WTC11 (cell line): ENCODE data around the gene OTUB2. TPM values are rescaled to one million over a fixed set of nuclear protein-coding genes. Genes with fewer than 3 reads are reported as not detected.

Experiments used
- ATAC-seq: fragments of 200-7000 bp; cut with Tn5 transposase; 2 replicates; pipeline ENCODE4 v1.10.0; 2021; ENCODE audit warnings: mild to moderate bottlenecking, moderate library complexity
- Bru-seq: library from RNA; stranded (reverse); fragments of 400-500 nt; gene quantifications from one replicate; lab custom pipeline; 2021; lab: Mats Ljungman, UMichigan
- CTCF ChIA-PET: fragments of 300-600 bp; sonication (Branson Sonifier 250); formaldehyde crosslinking; loops from one replicate; lab custom pipeline; 2021; ENCODE audit warnings: antibody characterized with exemption; lab: Charles Lee
- POLR2A ChIA-PET: fragments of 350-600 bp; sonication (Branson Sonifier 250); formaldehyde crosslinking; loops from one replicate; lab custom pipeline; 2021; ENCODE audit warnings: antibody characterized with exemption; lab: Charles Lee
- DNase-seq: peaks from one replicate; pipeline ENCODE4 v3.0.0; 2021; ENCODE audit warnings: low spot score
- H3K27ac Mint-ChIP-seq: 2 replicates; pipeline ENCODE4 v1.8.0; 2021; ENCODE audit warnings: mixed read lengths
- H3K27me3 Mint-ChIP-seq: 2 replicates; pipeline ENCODE4 v1.8.0; 2021; ENCODE audit warnings: low read depth, mild to moderate bottlenecking, moderate library complexity, mixed read lengths
- H3K36me3 Mint-ChIP-seq: 2 replicates; pipeline ENCODE4 v1.8.0; 2021; ENCODE audit warnings: mixed read lengths
- H3K4me1 Mint-ChIP-seq: 2 replicates; pipeline ENCODE4 v1.8.0; 2022; ENCODE audit warnings: mixed read lengths
- H3K4me3 Mint-ChIP-seq: 2 replicates; pipeline ENCODE4 v1.8.0; 2021; ENCODE audit warnings: mild to moderate bottlenecking, moderate library complexity, mixed read lengths
- H3K9me3 Mint-ChIP-seq: 2 replicates; pipeline ENCODE4 v1.8.0; 2021; ENCODE audit warnings: mixed read lengths
- CBFB ChIP-seq: sonication (generic); formaldehyde crosslinking; IDR thresholded peaks from 2 replicates; pipeline ENCODE4 v1.8.1; 2022; ENCODE audit warnings: mild to moderate bottlenecking, low read depth, missing genetic modification reagents
- CREM ChIP-seq: sonication (generic); formaldehyde crosslinking; IDR thresholded peaks from 2 replicates; pipeline ENCODE4 v1.8.1; 2022; ENCODE audit warnings: mild to moderate bottlenecking, missing genetic modification reagents, moderate library complexity
- FOXJ3 ChIP-seq: sonication (generic); formaldehyde crosslinking; IDR thresholded peaks from 2 replicates; pipeline ENCODE4 v1.9.0; 2021; ENCODE audit warnings: missing genetic modification reagents, mild to moderate bottlenecking, borderline replicate concordance
- FOXK1 ChIP-seq: sonication (generic); formaldehyde crosslinking; IDR thresholded peaks from 2 replicates; pipeline ENCODE4 v1.8.0; 2022; ENCODE audit warnings: mild to moderate bottlenecking, moderate library complexity, missing genetic modification reagents
- FOXP4 ChIP-seq: sonication (generic); formaldehyde crosslinking; IDR thresholded peaks from 2 replicates; pipeline ENCODE4 v1.8.0; 2022; ENCODE audit warnings: mild to moderate bottlenecking, missing genetic modification reagents
- GRHL2 ChIP-seq: fragments of 250-450 bp; sonication (Bioruptor Pico); IDR thresholded peaks from 2 replicates; pipeline ENCODE4 v1.8.0; 2022; ENCODE audit warnings: mild to moderate bottlenecking, moderate library complexity; ENCODE audit not compliant: insufficient replicate concordance, severe bottlenecking
- IRF1 ChIP-seq: sonication (generic); formaldehyde crosslinking; IDR thresholded peaks from 2 replicates; pipeline ENCODE4 v1.8.0; 2023; ENCODE audit warnings: missing genetic modification reagents
- JAZF1 ChIP-seq: fragments of 250-450 bp; sonication (Bioruptor Pico); IDR thresholded peaks from 2 replicates; pipeline ENCODE4 v1.9.0; 2021; ENCODE audit warnings: moderate library complexity, mild to moderate bottlenecking, inconsistent platforms
- MXD4 ChIP-seq: fragments of 250-450 bp; sonication (Bioruptor Pico); IDR thresholded peaks from 2 replicates; pipeline ENCODE4 v1.8.0; 2021; ENCODE audit warnings: mild to moderate bottlenecking, moderate library complexity, borderline replicate concordance
- NFYB ChIP-seq: sonication (generic); formaldehyde crosslinking; conservative IDR thresholded peaks from 2 replicates; pipeline ENCODE4 v1.8.0; 2022; ENCODE audit warnings: low read depth, missing genetic modification reagents
- RELA ChIP-seq: sonication (generic); formaldehyde crosslinking; IDR thresholded peaks from 2 replicates; pipeline ENCODE4 v1.8.1; 2022; ENCODE audit warnings: missing genetic modification reagents, mild to moderate bottlenecking, borderline replicate concordance
- SP1 ChIP-seq: sonication (generic); formaldehyde crosslinking; conservative IDR thresholded peaks from 2 replicates; pipeline ENCODE4 v1.8.1; 2022; ENCODE audit warnings: missing genetic modification reagents
- TCF7 ChIP-seq: sonication (generic); formaldehyde crosslinking; IDR thresholded peaks from 2 replicates; pipeline ENCODE4 v1.8.0; 2022; ENCODE audit warnings: mild to moderate bottlenecking, low read depth, missing genetic modification reagents, moderate library complexity
- TP53 ChIP-seq: sonication (generic); formaldehyde crosslinking; IDR thresholded peaks from 2 replicates; pipeline ENCODE4 v1.8.1; 2023; ENCODE audit warnings: mild to moderate bottlenecking, missing genetic modification reagents
- USF1 ChIP-seq: sonication (generic); formaldehyde crosslinking; IDR thresholded peaks from 2 replicates; pipeline ENCODE4 v1.8.0; 2022; ENCODE audit warnings: mild to moderate bottlenecking, missing genetic modification reagents
- USF2 ChIP-seq: sonication (generic); formaldehyde crosslinking; IDR thresholded peaks from 2 replicates; pipeline ENCODE4 v1.8.1; 2023; ENCODE audit warnings: mild to moderate bottlenecking, missing genetic modification reagents, moderate library complexity
- ZNF121 ChIP-seq: sonication (generic); formaldehyde crosslinking; IDR thresholded peaks from 2 replicates; pipeline ENCODE4 v1.8.0; 2023; ENCODE audit warnings: missing genetic modification reagents
- ZNF416 ChIP-seq: fragments of 250-450 bp; sonication (Bioruptor Pico); IDR thresholded peaks from 2 replicates; pipeline ENCODE4 v1.9.0; 2021; ENCODE audit warnings: mild to moderate bottlenecking, inconsistent platforms
- ZNF425 ChIP-seq: fragments of 250-450 bp; sonication (Bioruptor Pico); conservative IDR thresholded peaks from 2 replicates; pipeline ENCODE4 v1.9.0; 2021; ENCODE audit warnings: mild to moderate bottlenecking
- long read RNA-seq, 3 experiments: library from RNA in 1 of 3; library from capped mRNA in 1 of 3; library from polyadenylated mRNA in 1 of 3; unstranded in 2 of 3; stranded (forward) in 1 of 3; transcript quantifications; one replicate each; pipeline ENCODE4 v2.0.0, GENCODE V29; 2021
- total RNA-seq: library from RNA; stranded (reverse); gene quantifications from 3 replicates; pipeline ENCODE4 v1.2.3, GENCODE V29; 2021

Gene OTUB2
- total RNA-seq (3.5 to 4.5 TPM (median 3.9 TPM) in 3 replicates), Bru-seq, nascent RNA (percentile 52 among the genes with signal in this experiment)
- long read RNA-seq, experiment 1, transcript OTUB2-201 (6 exons, 3,922 nt) = major isoform, 9 of 11 reads
- long read RNA-seq, experiment 1, partial matches to known transcripts = 2 of 11 reads
- long read RNA-seq, experiment 1, other reads (novel, unspliced or antisense) = 0 of 11 reads
- long read RNA-seq, experiment 2, partial matches to known transcripts = 0 of 8 reads
- long read RNA-seq, experiment 2, other reads (novel, unspliced or antisense) = 8 of 8 reads
- long read RNA-seq, experiment 3, partial matches to known transcripts = 0 of 2 reads
- long read RNA-seq, experiment 3, other reads (novel, unspliced or antisense) = 1 of 2 reads

GRCh38 chr14:94026173-94026888, at the start of gene OTUB2:
OTUB2 (plus strand) TSS chr14:94026340; CDS start chr14:94026538, 198 bp downstream.
- DNase-seq = peak; percentile 98
- Mint-ChIP-seq H3K36me3 (no peaks in the 10 kb centered on the region), H3K9me3 (no peaks in the 10 kb centered on the region), H3K4me1 (peaks cover 20% of the 10 kb centered on the region), H3K4me3 (peak within 1 kb of the TSS; percentile 65)
- no peak for TF ChIP-seq GRHL2 (CRISPR knock-in tag)
- peak; percentile 61 for TF ChIP-seq USF2
- TF ChIP-seq SP1 = peak; percentile 90
- no peak for TF ChIP-seq ZNF121 (CRISPR knock-in tag)
- TF ChIP-seq RELA = no peak
- TF ChIP-seq ZNF416 (CRISPR knock-in tag) = no peak
- 0 out of 2 replicates have a peak, but pooled peaks have one; percentile 43 for TF ChIP-seq TP53
- no peak for TF ChIP-seq FOXJ3
- no peak for TF ChIP-seq MXD4 (CRISPR knock-in tag)
- 0 out of 2 replicates have a peak, but pooled peaks have one; percentile 35 for TF ChIP-seq FOXP4 (CRISPR knock-in tag)
- TF ChIP-seq TCF7 (CRISPR knock-in tag) = no peak
- TF ChIP-seq NFYB (CRISPR knock-in tag) = peak; percentile 95
- TF ChIP-seq IRF1 (CRISPR knock-in tag) = no peak
- TF ChIP-seq ZNF425 (CRISPR knock-in tag) = no peak
- no peak for TF ChIP-seq JAZF1 (CRISPR knock-in tag)
- TF ChIP-seq FOXK1 (CRISPR knock-in tag) = no peak
- TF ChIP-seq CBFB = no peak
- TF ChIP-seq CREM (CRISPR knock-in tag) = peak; percentile 30; the same call in 1 of the 2 replicates
- peak; percentile 46; the same call in 1 of the 2 replicates for TF ChIP-seq USF1 (CRISPR knock-in tag)
- TF ChIP-seq, all 79 proteins: peak for 7
- ChIA-PET CTCF (interaction anchor here (0.9 to 5.0 kb wide), 10 partner anchors 10 to 460 kb away, joined by 3 to 37 read pairs (median 5); no protein-coding TSS in a partner anchor), POLR2A (no interaction called here)
- ATAC-seq = peak; percentile 99
- no peak within 1 kb of the TSS for H3K27ac Mint-ChIP-seq
- H3K27me3 Mint-ChIP-seq = no peaks in the 10 kb centered on the region
